ENCODE results near the gene TMEM94. TPM values are rescaled to one million over a fixed set of nuclear protein-coding genes. Genes with fewer than 3 reads are reported as not detected.

The TMEM94 gene
- total RNA-seq, 1 experiment from 2014 or later: 62.9 TPM

- peaks cover 41% of the 10 kb centered on the region for H3K4me1 ChIP-seq (replicated peaks)
- H3K9me3 ChIP-seq (replicated peaks): no peaks in the 10 kb centered on the region
- H3K27ac ChIP-seq: peak overlapping the region; percentile 74
- H3K27me3 ChIP-seq (replicated peaks): no peaks in the 10 kb centered on the region
- H3K4me3 ChIP-seq: peak overlapping the region; percentile 63
- peaks cover 4% of the 10 kb centered on the region; the same call in 1 of the 2 replicates for H3K36me3 ChIP-seq
- DNase-seq (ENCODE audit: low read depth in 1 of 2, low spot score in 2 of 2): peak; percentile 67 to 74
These were observed 716 bp downstream of the TMEM94 start for GRCh38 chr17:75457047-75457654.

GRCh38 chr17:75459246-75459589, 2.8 kb downstream of the TMEM94 start:
- Histone ChIP-seq H3K27ac (peak overlapping the region; percentile 25), H3K4me3 (no peak overlapping the region), H3K36me3 (peaks cover 4% of the 10 kb centered on the region; the same call in 1 of the 2 replicates), H3K9me3 (replicated peaks) (no peaks in the 10 kb centered on the region), H3K4me1 (replicated peaks) (peaks cover 35% of the 10 kb centered on the region), H3K27me3 (replicated peaks) (no peaks in the 10 kb centered on the region)
- DNase-seq (ENCODE audit: low read depth in 1 of 2, low spot score in 2 of 2): no peak

- Histone ChIP-seq H3K36me3 (peaks cover 4% of the 10 kb centered on the region; the same call in 1 of the 2 replicates), H3K4me1 (replicated peaks) (peaks cover 33% of the 10 kb centered on the region), H3K27ac (peak overlapping the region; percentile 25), H3K4me3 (no peak overlapping the region), H3K9me3 (replicated peaks) (no peaks in the 10 kb centered on the region), H3K27me3 (replicated peaks) (no peaks in the 10 kb centered on the region)
- peak; percentile 61 to 67 for DNase-seq (ENCODE audit: low read depth in 1 of 2, low spot score in 2 of 2)
These were observed 3.3 kb downstream of the TMEM94 start for GRCh38 chr17:75459590-75460267.

- peaks cover 4% of the 10 kb centered on the region; the same call in 1 of the 2 replicates for H3K36me3 ChIP-seq
- H3K27me3 ChIP-seq (replicated peaks): no peaks in the 10 kb centered on the region
- DNase-seq (ENCODE audit: low read depth in 1 of 2, low spot score in 2 of 2): no peak
- no peaks in the 10 kb centered on the region for H3K9me3 ChIP-seq (replicated peaks)
- no peak overlapping the region for H3K4me3 ChIP-seq
- no peak overlapping the region for H3K27ac ChIP-seq
- peaks cover 33% of the 10 kb centered on the region for H3K4me1 ChIP-seq (replicated peaks)
These were observed 3.9 kb downstream of the TMEM94 start for GRCh38 chr17:75460295-75460694.

- H3K4me3 ChIP-seq: no peak overlapping the region
- no peak for DNase-seq (ENCODE audit: low read depth in 1 of 2, low spot score in 2 of 2)
- no peaks in the 10 kb centered on the region for H3K36me3 ChIP-seq
- peaks cover 14% of the 10 kb centered on the region for H3K4me1 ChIP-seq (replicated peaks)
- no peak overlapping the region for H3K27ac ChIP-seq
- no peaks in the 10 kb centered on the region for H3K27me3 ChIP-seq (replicated peaks)
- H3K9me3 ChIP-seq (replicated peaks): no peaks in the 10 kb centered on the region
These were observed 7.2 kb downstream of the TMEM94 start for GRCh38 chr17:75463603-75464002.

- Histone ChIP-seq H3K36me3 (no peaks in the 10 kb centered on the region), H3K4me1 (replicated peaks) (peaks cover 3% of the 10 kb centered on the region), H3K27ac (no peak overlapping the region), H3K27me3 (replicated peaks) (no peaks in the 10 kb centered on the region), H3K4me3 (no peak overlapping the region), H3K9me3 (replicated peaks) (no peaks in the 10 kb centered on the region)
- no peak for DNase-seq (ENCODE audit: low read depth in 1 of 2, low spot score in 2 of 2)
These were observed 8.6 kb downstream of the TMEM94 start for GRCh38 chr17:75465039-75465438.

GRCh38 chr17:75468291-75468754, 11.9 kb downstream of the TMEM94 start:
- Histone ChIP-seq H3K36me3 (peaks cover 17% of the 10 kb centered on the region), H3K9me3 (replicated peaks) (no peaks in the 10 kb centered on the region), H3K27ac (no peak overlapping the region), H3K27me3 (replicated peaks) (no peaks in the 10 kb centered on the region), H3K4me3 (no peak overlapping the region), H3K4me1 (replicated peaks) (no peaks in the 10 kb centered on the region)
- no peak for DNase-seq (ENCODE audit: low read depth in 1 of 2, low spot score in 2 of 2)

- H3K4me3 ChIP-seq: no peak overlapping the region
These were observed 12.4 kb downstream of the TMEM94 start for GRCh38 chr17:75468779-75469373.

GRCh38 chr17:75471207-75471606, 14.8 kb downstream of the TMEM94 start:
- Histone ChIP-seq H3K4me1 (replicated peaks) (no peaks in the 10 kb centered on the region), H3K27ac (no peak overlapping the region)

More at GRCh38 chr17:75468779-75469373, 12.4 kb downstream of the TMEM94 start:
- Histone ChIP-seq H3K4me1 (replicated peaks) (no peaks in the 10 kb centered on the region), H3K9me3 (replicated peaks) (no peaks in the 10 kb centered on the region), H3K27ac (no peak overlapping the region), H3K36me3 (peaks cover 22% of the 10 kb centered on the region), H3K27me3 (replicated peaks) (no peaks in the 10 kb centered on the region)
- no peak for DNase-seq (ENCODE audit: low read depth in 1 of 2, low spot score in 2 of 2)

GRCh38 chr17:75472119-75472518, 15.7 kb downstream of the TMEM94 start:
- Histone ChIP-seq H3K4me3 (no peak overlapping the region), H3K9me3 (replicated peaks) (no peaks in the 10 kb centered on the region), H3K4me1 (replicated peaks) (no peaks in the 10 kb centered on the region), H3K27me3 (replicated peaks) (no peaks in the 10 kb centered on the region), H3K36me3 (peaks cover 47% of the 10 kb centered on the region), H3K27ac (no peak overlapping the region)
- no peak for DNase-seq (ENCODE audit: low read depth in 1 of 2, low spot score in 2 of 2)

More at GRCh38 chr17:75471207-75471606, 14.8 kb downstream of the TMEM94 start:
- no peak overlapping the region for H3K4me3 ChIP-seq
- H3K36me3 ChIP-seq: peaks cover 40% of the 10 kb centered on the region
- no peak for DNase-seq (ENCODE audit: low read depth in 1 of 2, low spot score in 2 of 2)
- no peaks in the 10 kb centered on the region for H3K27me3 ChIP-seq (replicated peaks)
- H3K9me3 ChIP-seq (replicated peaks): no peaks in the 10 kb centered on the region

- no peaks in the 10 kb centered on the region for H3K4me1 ChIP-seq (replicated peaks)
- no peaks in the 10 kb centered on the region for H3K9me3 ChIP-seq (replicated peaks)
- DNase-seq (ENCODE audit: low read depth in 1 of 2, low spot score in 2 of 2): no peak
- H3K27ac ChIP-seq: no peak overlapping the region
- H3K36me3 ChIP-seq: peaks cover 53% of the 10 kb centered on the region
- H3K4me3 ChIP-seq: no peak overlapping the region
- H3K27me3 ChIP-seq (replicated peaks): no peaks in the 10 kb centered on the region
These were observed 16.8 kb downstream of the TMEM94 start for GRCh38 chr17:75473246-75473645.

- no peak for DNase-seq (ENCODE audit: low read depth in 1 of 2, low spot score in 2 of 2)
- Histone ChIP-seq H3K36me3 (peaks cover 53% of the 10 kb centered on the region), H3K27me3 (replicated peaks) (no peaks in the 10 kb centered on the region), H3K9me3 (replicated peaks) (no peaks in the 10 kb centered on the region), H3K4me3 (no peak overlapping the region), H3K27ac (no peak overlapping the region), H3K4me1 (replicated peaks) (no peaks in the 10 kb centered on the region)
These were observed 18.3 kb downstream of the TMEM94 start for GRCh38 chr17:75474736-75475135.

- H3K4me3 ChIP-seq: no peak overlapping the region
- H3K4me1 ChIP-seq (replicated peaks): no peaks in the 10 kb centered on the region
These were observed 18.9 kb downstream of the TMEM94 start for GRCh38 chr17:75475144-75475835.

GRCh38 chr17:75475851-75476250, 19.4 kb downstream of the TMEM94 start:
- no peak overlapping the region for H3K27ac ChIP-seq
- peaks cover 53% of the 10 kb centered on the region for H3K36me3 ChIP-seq
- H3K9me3 ChIP-seq (replicated peaks): no peaks in the 10 kb centered on the region
- no peaks in the 10 kb centered on the region for H3K4me1 ChIP-seq (replicated peaks)
- no peak for DNase-seq (ENCODE audit: low read depth in 1 of 2, low spot score in 2 of 2)
- H3K4me3 ChIP-seq: no peak overlapping the region
- no peaks in the 10 kb centered on the region for H3K27me3 ChIP-seq (replicated peaks)

More at GRCh38 chr17:75475144-75475835, 18.9 kb downstream of the TMEM94 start:
- DNase-seq (ENCODE audit: low read depth in 1 of 2, low spot score in 2 of 2): no peak
- H3K36me3 ChIP-seq: peaks cover 53% of the 10 kb centered on the region
- H3K27ac ChIP-seq: no peak overlapping the region
- H3K27me3 ChIP-seq (replicated peaks): no peaks in the 10 kb centered on the region
- H3K9me3 ChIP-seq (replicated peaks): no peaks in the 10 kb centered on the region
